HL-60/S4 treated with phorbol 12-myristate 13-acetate at 8.2 ng/mL for 4 days and 3 days (cell line): Measurements from ENCODE around the gene TGFA.

Experiments
- in situ Hi-C: fragments of 300-500 bp; cut with MboI; formaldehyde crosslinking; loops from 2 replicates; pipeline ENCODE4 v1.15.0; 2022; ENCODE audit warnings: low sequenced_read_pairs

TGFA gene

DNA sequence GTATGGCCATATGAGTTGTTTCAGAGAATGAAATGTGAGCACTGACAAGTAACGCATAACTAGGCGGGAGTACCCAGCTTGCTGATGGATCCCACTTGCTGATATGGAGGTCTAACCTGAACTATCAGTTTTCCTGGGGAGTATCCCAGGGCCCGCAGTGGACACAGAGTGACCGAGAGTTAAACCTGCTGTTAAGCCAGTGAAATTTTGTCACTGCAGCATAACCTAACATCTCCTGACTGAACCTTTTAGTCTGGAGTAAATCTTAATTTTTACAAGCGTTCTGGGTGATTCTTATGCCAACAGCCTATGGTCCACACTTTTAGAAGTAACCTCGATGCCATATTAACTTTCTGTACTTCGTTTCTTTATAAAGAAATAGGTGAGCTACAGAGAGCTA, 54.4 kb downstream of the TGFA start:
- in situ Hi-C loops = no loop called here

DNA sequence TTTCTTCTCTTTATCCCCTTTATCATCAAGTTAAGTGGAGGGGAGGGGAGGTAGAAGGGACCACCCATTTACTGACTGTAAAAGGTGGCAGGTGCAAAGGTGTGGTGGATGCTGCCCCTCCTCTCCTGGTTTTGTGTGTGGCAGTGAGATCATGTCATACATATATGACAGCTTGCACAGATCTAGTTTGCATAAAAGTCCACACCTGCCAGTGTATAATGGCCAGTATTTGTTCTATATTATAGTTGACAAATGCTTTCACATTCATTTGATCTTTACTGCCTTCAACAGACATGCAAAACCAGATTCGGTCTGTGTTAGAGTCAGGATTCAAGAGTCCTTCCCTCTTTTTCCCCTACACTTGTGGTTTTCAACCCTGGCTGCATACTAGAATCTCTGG, 55.1 kb downstream of the TGFA start:
- in situ Hi-C loops = no loop called here

DNA sequence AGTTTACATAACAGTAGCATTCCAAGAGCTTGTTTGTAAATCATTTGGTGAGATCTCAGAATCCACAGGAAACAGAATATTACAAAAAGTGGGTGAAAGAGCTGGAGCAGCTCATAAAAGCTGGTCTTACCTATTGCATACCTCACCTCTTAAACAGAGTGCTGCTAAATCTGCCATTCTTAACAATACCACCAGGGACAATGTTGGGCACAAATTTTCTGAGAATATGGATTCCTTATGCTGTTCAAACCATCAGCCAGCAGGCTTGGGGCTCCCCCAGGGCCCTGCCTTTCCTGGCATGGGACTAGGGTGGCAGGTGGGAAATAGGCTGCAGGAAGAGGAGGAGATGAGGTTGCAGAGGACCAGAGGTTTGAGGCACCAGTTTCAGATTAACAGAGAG, 55.6 kb downstream of the TGFA start:
- in situ Hi-C loops = no loop called here

DNA sequence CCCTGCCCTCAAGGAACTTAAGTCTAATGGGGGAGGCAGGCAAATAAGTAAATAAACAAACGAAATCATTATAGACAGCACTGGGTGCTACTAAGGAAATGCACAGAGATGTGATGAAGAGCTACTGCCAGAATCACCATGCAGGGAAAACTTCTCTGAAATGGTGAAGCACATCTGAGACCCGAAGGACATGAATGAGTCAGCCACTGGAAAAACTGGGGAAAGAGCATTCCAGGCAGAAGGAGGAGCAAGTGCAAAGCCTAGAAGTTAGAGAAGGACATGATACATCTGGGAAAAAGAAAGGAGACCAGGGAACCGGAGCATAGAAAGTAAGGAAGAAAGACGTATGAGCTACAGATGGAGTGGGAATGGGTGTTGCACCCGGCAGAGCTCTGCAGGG, 56.8 kb downstream of the TGFA start:
- in situ Hi-C loops = no loop called here

DNA sequence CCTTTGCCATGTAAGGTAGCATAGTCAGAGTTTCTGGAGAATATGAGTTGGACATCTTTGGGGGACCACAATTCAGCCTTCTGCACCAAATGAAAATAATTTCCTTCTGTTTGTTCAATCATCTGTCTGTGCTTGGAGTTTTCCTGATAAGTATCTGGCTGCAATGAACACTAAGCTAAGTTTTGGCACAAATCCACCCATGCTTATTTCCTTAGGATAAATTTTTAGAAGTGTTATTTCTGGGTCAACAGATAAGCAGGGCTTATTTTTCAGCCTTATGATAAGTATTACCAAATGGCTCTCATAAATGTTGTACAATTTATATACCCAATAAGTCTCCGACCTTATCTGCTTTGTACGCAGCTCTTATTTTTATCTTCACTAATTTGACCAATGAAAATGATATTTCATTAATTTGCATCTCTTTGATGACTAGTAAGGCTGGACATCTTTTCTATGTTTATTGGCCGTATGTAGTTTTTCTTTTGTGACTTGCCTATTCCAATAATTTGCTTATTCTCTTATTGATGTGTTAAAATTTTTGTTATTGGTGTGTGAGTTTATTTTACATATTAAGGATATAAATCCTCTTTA, 59.2 kb downstream of the TGFA start:
- in situ Hi-C loops = no loop called here

DNA sequence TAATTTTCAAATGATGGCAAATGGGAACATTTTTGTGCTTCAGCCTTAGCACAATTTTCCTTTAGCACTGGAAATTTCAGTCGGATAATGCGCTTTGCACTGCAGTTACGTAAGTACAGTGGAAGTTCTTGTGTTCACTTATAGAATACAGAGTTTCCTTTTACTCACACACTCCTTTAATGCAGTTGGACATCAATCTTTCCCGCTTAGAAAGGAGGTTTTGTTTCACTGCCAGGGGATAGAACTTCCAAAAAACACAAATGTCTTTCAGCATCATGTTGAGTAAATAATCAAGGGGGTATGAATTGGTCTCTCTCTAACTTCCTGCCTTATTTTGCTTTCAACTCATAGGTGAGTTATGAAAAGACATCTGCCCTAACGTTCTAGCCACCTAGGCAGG, 63.2 kb downstream of the TGFA start:
- in situ Hi-C loops = no loop called here

DNA sequence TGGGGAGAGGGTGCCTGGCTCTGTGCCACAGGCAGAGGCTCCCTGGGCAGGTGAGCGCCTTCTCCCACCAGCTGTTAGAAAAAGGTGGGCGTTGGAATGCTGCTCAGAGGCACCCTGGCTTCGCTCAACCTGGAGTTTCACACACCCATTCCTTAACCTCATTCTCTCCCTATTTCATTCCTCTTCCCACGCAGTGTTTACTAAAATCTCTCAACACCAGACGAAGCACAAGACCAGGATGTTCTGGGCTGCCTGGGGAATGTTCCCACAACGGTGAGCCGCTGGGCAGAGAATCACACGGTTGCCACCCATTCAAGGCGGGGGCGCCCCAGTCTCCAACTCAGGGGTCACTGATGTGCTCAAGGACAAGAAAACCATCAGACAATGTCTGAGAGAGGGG, 64.5 kb downstream of the TGFA start:
- in situ Hi-C loops = no loop called here

DNA sequence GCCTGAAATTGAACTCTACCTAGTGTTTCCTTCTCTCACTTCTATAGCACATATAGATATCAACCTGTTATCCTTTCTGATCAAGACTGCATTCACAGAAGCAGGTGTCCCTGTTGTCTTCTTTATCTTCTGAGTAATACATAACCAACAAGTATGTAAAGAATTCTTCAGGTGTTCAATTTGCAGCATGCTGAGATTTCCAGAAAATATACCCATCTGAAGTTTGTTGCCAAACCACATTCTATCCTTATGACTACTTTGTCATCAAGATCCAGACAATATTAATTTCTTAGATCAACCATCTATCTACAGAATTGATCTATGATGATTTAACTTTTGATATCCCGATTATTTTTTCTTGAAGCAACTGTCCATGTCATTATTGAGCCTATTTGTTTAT, 69.5 kb downstream of the TGFA start:
- in situ Hi-C loops = no loop called here

DNA sequence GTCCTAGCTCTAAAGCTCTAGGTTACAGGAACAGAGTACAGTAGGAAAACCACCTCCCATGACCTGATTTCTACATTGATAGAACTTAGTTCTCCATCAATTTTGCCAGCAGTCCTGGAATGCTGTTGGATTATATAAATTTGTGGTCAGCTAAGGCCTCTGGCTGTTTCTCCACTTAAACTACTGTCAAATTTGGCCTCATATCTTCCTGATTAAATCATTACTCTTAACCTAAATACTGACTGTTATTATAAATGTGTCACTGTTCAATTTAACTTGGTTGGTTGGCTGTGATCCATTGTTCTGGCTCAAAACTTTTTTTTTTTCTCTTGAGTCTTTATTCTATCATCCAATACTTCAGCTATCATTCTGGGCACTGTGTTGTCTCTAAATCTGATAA, 71.2 kb downstream of the TGFA start:
- in situ Hi-C loops = no loop called here

DNA sequence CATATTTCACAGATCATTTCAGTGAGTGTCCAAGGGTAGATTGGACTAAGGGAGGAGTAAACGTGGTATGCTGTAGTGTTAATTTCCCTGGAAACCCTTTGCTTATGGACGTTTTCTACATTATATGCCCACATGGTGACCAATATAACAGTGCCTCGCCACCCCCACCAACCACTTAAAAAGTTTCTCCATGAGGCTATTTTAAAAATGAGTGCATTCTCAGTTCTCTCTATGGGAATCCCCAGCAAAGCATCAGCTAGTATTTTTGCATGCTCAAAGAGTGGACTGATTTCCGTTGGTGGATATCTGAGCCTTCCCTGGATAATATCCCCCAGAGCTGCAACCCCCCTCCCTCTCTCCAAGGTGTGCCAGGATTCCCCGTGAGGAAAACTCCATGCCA, 73.2 kb downstream of the TGFA start:
- in situ Hi-C loops = no loop called here

DNA sequence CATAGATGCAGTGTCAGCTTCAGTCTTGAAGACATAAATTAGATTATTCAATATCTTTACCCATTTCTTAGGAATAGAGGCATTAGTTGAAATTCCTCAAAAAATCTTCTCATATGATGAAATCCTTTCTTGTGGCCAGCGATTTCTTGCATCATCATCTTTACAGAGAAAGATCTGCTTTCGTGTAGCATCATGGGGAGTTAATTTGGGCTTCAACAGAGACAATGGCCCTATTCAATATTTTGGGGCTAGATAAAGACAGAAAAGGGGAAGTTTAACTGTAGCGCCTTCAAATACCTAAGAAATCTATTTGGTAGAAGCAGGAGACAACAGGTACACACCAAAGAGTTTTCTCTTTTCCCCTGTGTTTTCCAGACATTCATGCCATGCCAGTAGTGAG, 73.8 kb downstream of the TGFA start:
- in situ Hi-C loops = no loop called here

DNA sequence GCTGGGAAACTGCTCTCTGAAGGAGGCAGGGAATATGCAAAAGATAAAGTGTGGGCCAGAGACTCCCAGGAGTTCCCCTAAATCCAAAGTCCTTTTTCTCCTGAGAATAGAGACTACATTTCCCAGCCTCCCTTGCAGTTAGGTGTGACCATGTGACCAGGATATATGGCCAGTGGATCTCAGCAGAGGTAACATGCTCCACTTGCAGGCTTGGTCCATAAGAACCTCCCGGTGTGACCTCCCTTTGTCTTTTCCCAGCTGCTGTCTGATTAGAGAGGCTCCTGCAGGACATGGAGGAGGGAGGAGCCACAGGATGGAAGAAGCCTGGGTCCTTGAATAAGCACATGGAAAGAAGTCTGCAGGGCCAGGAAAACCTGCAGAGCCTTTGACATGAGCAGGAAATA, 76.2 kb downstream of the TGFA start:
- in situ Hi-C loops = no loop called here

DNA sequence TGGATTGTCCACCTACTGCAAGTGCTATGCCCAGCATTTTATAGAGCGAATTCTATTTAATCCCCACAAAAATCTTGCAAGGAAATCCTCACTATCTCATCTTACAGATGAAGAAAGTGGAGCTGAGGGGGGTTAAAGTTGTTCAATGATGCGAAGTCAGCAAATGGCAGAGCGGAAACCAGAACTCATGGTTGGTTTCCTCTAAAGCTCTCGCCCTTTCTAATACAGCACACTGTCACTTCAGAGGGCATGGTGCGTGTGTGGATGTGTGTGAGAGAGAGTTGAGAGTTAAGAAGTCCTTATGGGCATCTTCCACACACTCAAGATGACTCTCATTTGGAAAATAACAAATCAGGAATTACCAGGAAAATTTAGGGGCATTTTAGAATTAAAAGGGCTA, 78.4 kb downstream of the TGFA start:
- in situ Hi-C loops = no loop called here

DNA sequence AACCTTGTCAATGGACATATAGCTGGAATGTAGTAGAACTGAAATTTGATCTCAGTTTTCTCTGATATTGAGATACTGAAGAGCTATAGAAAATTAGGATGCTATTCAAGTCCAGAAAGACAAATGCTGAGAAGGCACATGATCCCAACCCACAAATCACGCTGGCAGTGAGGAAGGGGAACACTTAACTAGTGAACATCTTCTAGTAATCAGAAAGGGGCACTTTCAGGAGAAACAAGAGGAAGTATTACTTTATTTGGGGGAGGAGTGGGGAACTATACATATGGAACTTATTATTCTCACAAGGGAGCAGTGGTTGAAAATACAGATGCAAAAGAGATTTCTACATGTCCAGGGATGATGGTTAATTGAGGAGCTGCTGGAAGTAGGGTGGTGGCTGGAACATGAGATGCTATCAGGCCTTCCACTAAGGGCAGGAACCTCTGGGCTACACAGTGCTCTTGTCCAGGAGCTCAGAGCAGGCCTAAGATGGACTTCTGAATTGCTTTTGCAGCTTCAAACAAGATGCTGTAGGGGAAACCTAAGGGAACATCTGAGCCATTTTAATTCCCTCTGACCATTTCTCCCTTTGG, 79.3 kb downstream of the TGFA start:
- in situ Hi-C loops = no loop called here

DNA sequence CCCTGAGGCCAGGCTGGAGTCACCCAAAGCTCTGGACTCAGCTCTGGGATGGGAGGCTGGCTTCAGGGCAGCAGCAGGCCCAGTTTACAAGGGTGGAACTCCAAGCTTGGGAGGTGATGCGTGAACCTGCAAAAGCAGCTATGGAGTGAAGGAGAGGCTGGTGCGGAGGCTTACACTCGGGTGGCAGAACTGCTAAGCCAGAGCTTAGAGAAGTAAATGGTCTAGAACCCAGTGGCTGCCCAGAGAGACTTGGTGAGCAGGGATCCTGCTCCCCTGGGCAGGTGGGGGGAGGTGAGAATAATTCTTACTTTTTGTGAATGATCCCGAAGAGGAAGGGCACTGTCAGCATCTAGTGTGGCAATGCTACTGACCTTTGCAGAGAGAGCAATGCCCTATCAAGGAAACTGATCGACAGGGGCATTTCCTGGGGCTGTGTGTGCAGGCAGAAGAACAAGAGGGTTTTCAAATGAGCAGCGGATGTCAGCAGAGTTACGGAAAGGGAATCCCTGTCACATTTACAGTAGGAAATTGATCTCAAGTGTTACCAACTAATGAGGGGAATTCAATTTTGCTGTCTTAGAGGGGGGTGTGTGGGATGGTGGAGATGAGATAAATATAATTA, 80.4 kb downstream of the TGFA start:
- in situ Hi-C loops = no loop called here

DNA sequence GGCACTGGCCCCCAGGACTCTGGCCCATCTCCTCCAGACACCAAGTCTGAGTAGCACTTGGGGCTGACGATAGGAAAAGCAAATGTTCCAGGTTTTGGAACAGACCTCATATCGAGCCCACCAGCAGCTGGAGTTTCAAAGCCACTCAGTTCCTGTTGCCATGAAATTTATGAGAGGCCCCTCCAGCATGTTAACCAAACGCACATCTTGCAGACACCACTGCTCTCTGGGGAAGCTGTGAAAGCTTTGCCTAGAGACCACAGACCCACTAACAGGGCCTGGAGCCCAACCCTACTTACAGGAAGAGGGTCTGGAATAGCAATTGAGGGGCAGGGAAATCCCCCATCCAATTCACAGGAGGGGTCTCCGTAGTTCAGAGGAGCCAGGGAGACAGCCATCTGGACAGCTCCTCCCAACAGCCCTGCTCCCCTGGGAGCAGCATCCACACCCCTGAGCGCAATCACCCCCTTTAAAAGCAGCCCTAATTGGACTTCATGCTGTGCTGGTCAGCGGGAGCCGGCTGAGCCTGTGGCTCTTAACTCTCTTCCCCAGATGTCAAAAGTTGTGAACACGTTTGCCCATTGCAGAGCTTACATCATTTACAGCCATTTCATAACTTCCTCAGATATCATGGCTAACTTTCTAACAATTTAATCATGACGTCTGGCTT, 81.3 kb downstream of the TGFA start:
- in situ Hi-C loops = no loop called here

DNA sequence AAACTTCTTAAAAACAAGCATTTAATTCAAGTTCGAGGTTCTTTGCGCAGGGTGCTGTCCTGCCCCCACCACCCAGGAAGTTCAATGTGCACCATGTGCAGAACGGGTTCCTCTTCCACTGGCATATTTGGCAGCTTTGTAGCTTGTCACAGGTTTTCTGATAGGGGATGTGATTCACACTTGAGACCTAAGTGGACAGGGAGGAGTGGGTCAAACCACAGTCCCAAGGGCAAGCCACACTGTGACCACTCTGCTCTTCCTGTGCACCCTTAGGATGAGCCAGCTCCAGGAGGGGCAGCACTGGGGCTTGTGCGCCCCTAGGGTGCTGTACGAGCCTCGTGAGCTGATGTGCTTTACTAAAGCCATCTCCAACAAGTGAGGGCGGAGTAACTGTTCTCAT, 82.5 kb downstream of the TGFA start:
- in situ Hi-C loops = no loop called here

DNA sequence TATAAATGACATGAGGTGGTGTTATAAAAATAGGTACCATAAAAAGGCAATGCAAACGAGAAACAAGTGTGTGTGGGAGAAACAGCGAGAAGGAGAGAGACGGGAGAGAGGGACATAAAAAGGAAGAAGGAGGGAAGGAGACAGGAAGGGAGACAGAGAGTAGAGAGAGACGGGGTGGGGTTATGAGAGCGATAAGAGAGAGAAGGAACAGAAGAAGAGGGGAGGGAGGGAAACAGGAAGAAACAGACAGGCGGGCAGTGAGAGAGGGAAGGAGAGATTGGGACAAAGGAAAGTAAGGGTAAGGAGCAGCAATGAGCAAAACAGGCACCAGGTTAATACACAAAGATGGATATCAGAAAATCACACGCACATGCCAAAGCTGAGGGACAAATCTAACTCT, 83.7 kb downstream of the TGFA start:
- in situ Hi-C loops = no loop called here

DNA sequence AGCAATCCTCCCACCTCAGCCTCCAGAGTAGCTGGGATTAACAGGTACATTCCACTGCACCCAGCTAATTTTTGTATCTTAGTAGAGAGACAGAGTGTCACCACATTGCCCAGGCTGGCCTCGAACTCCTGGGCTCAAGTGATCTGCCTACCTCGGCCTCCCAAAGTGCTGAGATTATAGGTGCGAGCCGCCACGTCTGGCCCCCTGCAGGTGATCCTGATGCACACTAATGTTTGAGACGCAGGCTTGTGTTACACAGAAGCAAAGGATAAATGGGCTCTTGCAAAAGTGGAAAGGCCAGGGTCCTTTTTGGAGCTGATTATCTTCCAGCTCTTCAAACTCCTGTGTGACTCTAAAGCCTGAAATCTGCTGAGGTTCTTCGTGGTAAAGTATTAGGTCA, 84.2 kb downstream of the TGFA start:
- in situ Hi-C loops = no loop called here

DNA sequence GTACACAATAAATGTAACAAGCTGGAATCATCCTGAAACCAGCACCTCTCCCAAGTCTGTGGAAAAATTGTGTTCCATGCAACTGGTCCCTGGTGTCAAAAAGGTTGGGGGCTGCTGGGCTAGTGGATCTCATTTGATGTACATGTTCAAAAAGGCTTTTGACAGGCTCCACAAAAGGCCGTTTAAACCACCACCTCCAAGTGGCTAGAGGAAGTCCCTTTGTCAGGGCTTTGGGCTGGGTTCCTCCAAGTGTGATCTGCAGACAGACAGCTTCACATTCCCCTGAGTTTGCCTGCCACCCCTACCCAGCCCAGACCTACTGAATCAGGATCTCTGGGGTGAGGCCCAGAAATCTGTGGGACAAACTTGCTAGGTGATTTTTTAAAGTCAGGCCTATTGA, 84.7 kb downstream of the TGFA start:
- in situ Hi-C loops = no loop called here

DNA sequence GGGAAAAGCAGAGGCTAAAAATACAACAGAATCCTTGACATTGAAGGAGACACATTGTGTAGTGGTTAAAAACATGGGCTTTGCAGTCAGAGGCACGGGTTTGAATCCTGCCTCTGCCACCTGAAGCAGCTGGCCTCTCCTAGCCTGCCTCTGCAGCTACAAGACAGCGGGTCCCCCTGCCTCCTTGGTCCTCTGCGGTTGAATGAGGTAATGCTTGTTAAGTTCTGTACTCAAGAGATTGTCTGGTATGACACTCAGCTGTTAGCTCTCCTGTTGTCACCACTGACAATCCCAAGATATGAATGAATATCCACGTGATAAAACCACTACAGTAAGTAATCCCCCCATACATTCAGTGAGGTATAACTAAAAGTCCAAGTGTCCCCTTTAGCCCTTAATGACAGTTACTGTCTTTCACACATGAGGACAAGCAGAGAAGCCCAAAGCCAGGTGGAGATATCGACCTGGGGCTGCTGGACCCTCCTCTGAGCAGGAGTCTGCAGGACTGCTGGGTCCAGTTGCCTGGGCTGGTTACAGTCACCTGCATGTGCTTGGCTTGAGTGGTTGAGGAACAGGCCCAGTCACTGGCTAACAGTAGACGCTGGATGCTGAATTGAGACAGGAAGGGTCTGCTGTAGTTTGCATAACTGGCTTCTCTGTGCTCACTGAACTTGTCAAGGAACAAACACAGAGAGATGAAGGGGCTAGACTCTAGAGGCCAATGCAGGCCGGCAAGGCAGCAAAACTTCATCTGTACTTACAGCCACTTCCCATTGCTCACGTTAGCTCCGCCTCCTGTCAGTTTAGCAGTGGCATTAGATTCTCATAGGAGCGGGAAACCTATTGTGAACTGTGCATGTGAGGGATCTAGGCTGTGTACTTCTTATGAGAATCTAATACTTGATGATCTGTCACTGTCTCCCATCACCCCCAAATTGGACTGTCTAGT, 85.5 kb downstream of the TGFA start:
- in situ Hi-C loops = no loop called here
